ENCODE results near the gene CD109.

CD109 gene

GRCh38 chr6:73870907-73871306 is 174.9 kb downstream of the CD109 start:
- no peak for DNase-seq

GRCh38 chr6:73873081-73873480 is 177.1 kb downstream of the CD109 start:
- no peak for DNase-seq

Data from CD4-positive, alpha-beta T cell treated with Interleukin-1 beta for 1 hour (primary cell).